IMR-90 (cell line): ENCODE measurements around the gene CAPN5. TPM values are rescaled to one million over a fixed set of nuclear protein-coding genes. Genes with fewer than 3 reads are reported as not detected.

Experiments
- ATAC-seq: fragments of 200-7000 bp; cut with Tn5 transposase; 2 replicates; pipeline ENCODE4 v1.9.1; 2020; ENCODE audit warnings: low read depth, mild to moderate bottlenecking, moderate library complexity
- BruUV-seq: library from RNA; stranded (reverse); fragments of 400-500 nt; replicated peaks from 2 replicates; lab custom pipeline; 2021; lab: Mats Ljungman, UMichigan
- CTCF ChIA-PET: fragments of 300-600 bp; formaldehyde crosslinking; extraction: SDS; loops from one replicate; lab custom pipeline; 2021; ENCODE audit warnings: antibody characterized with exemption; lab: Yijun Ruan, JAX
- POLR2A ChIA-PET: fragments of 300-600 bp; sonication (Branson Sonifier 250); formaldehyde crosslinking; loops from one replicate; lab custom pipeline; 2022; ENCODE audit warnings: antibody characterized with exemption; ENCODE audit not compliant: unreplicated experiment; lab: Charles Lee
- DNase-seq: peaks from one replicate; pipeline ENCODE4 v3.0.0; 2013
- H2AFZ ChIP-seq: replicated peaks from 2 replicates; pipeline ENCODE3; 2013; ENCODE audit warnings: low read length, mild to moderate bottlenecking; ENCODE audit not compliant: poor library complexity
- H2AK5ac ChIP-seq: 2 replicates; pipeline ENCODE4 v1.6.1; 2013; ENCODE audit warnings: low read depth, low read length, inconsistent platforms
- H2AK9ac ChIP-seq: replicated peaks from 2 replicates; pipeline ENCODE3; 2013; ENCODE audit warnings: mild to moderate bottlenecking, low read depth, low read length, moderate library complexity; ENCODE audit not compliant: poor library complexity
- H2BK120ac ChIP-seq: 2 replicates; pipeline ENCODE4 v1.6.1; 2013; ENCODE audit warnings: low read depth, low read length, inconsistent platforms
- H2BK15ac ChIP-seq: 3 replicates; pipeline ENCODE4 v1.6.1; 2013; ENCODE audit warnings: low read depth, low read length, inconsistent platforms
- H2BK20ac ChIP-seq: 2 replicates; pipeline ENCODE4 v1.6.1; 2013; ENCODE audit warnings: low read depth, mild to moderate bottlenecking, inconsistent platforms, low read length, moderate library complexity
- H2BK5ac ChIP-seq: 2 replicates; pipeline ENCODE4 v1.6.1; 2013; ENCODE audit warnings: mild to moderate bottlenecking, low read depth, low read length, inconsistent platforms; ENCODE audit not compliant: poor library complexity, severe bottlenecking
- H3K14ac ChIP-seq: replicated peaks from 2 replicates; pipeline ENCODE4 v1.6.1; 2013; ENCODE audit warnings: low read depth, low read length, inconsistent platforms
- H3K18ac ChIP-seq: 2 replicates; pipeline ENCODE4 v1.6.1; 2013; ENCODE audit warnings: low read depth, low read length, control low read depth
- H3K23ac ChIP-seq: 2 replicates; pipeline ENCODE4 v1.6.1; 2013; ENCODE audit warnings: low read depth, low read length, inconsistent platforms
- H3K27ac ChIP-seq: 2 replicates; pipeline ENCODE4 v1.5.1; 2013; ENCODE audit warnings: mild to moderate bottlenecking, control low read depth, low read length; ENCODE audit not compliant: insufficient read depth
- H3K27me3 ChIP-seq: 2 replicates; pipeline ENCODE4 v1.6.1; 2013; ENCODE audit warnings: low read length; ENCODE audit not compliant: control insufficient read depth, insufficient read depth
- H3K36me3 ChIP-seq: 2 replicates; pipeline ENCODE4 v1.6.1; 2013; ENCODE audit warnings: low read length, mixed read lengths; ENCODE audit not compliant: control insufficient read depth, insufficient read depth
- H3K4ac ChIP-seq: 2 replicates; pipeline ENCODE4 v1.6.1; 2013; ENCODE audit warnings: low read depth, low read length, inconsistent platforms
- H3K4me1 ChIP-seq: 2 replicates; pipeline ENCODE4 v1.6.1; 2013; ENCODE audit warnings: low read length, mixed read lengths; ENCODE audit not compliant: control insufficient read depth, insufficient read depth
- H3K4me2 ChIP-seq: 2 replicates; pipeline ENCODE4 v1.6.1; 2013; ENCODE audit warnings: low read depth, mild to moderate bottlenecking, control low read depth, low read length, moderate library complexity
- H3K4me3 ChIP-seq: 2 replicates; pipeline ENCODE4 v1.5.1; 2013; ENCODE audit warnings: low read depth, mild to moderate bottlenecking, control low read depth, low read length, moderate library complexity; ENCODE audit not compliant: insufficient read depth
- H3K56ac ChIP-seq: 2 replicates; pipeline ENCODE4 v1.6.1; 2013; ENCODE audit warnings: low read length, inconsistent platforms; ENCODE audit not compliant: insufficient read depth; ENCODE audit errors: extremely low read depth
- H3K79me1 ChIP-seq, 2 experiments: 2 replicates each; pipeline ENCODE4 v1.6.1; 2013; ENCODE audit warnings: low read length in 2 of 2, inconsistent platforms in 1 of 2, low read depth in 1 of 2
- H3K9ac ChIP-seq: 2 replicates; pipeline ENCODE4 v1.6.1; 2013; ENCODE audit warnings: low read depth, low read length, control low read depth
- H3K9me1 ChIP-seq: 2 replicates; pipeline ENCODE4 v1.6.1; 2013; ENCODE audit warnings: low read length, inconsistent platforms; ENCODE audit not compliant: insufficient read depth
- H3K9me3 ChIP-seq: 2 replicates; pipeline ENCODE4 v1.6.1; 2013; ENCODE audit warnings: low read length; ENCODE audit not compliant: control insufficient read depth, insufficient read depth
- H4K20me1 ChIP-seq: 2 replicates; pipeline ENCODE4 v1.6.1; 2013; ENCODE audit warnings: low read length, inconsistent platforms; ENCODE audit not compliant: insufficient read depth
- H4K5ac ChIP-seq: 2 replicates; pipeline ENCODE4 v1.6.1; 2013; ENCODE audit warnings: mild to moderate bottlenecking, low read depth, low read length, control low read depth
- H4K8ac ChIP-seq, 2 experiments: 2 replicates each; pipeline ENCODE4 v1.6.1; 2013; ENCODE audit warnings: low read depth in 2 of 2, low read length in 2 of 2, control low read depth in 1 of 2, inconsistent platforms in 1 of 2
- H4K91ac ChIP-seq: 2 replicates; pipeline ENCODE4 v1.6.1; 2013; ENCODE audit warnings: low read depth, low read length, inconsistent platforms; ENCODE audit not compliant: insufficient read depth
- BHLHE40 ChIP-seq: fragments of 150-350 bp; IDR thresholded peaks from 2 replicates; pipeline ENCODE4 v1.6.1; 2016; ENCODE audit warnings: mild to moderate bottlenecking, low read depth, low read length
- CEBPB ChIP-seq: IDR thresholded peaks from 2 replicates; pipeline ENCODE4 v1.6.1; 2012; ENCODE audit warnings: low read depth, low read length, improper control_type of control experiment
- CHD1 ChIP-seq: IDR thresholded peaks from 2 replicates; pipeline ENCODE4 v1.6.1; 2012; ENCODE audit warnings: low read depth, low read length, improper control_type of control experiment
- FOS ChIP-seq: fragments of 150-350 bp; IDR thresholded peaks from 2 replicates; pipeline ENCODE4 v1.6.1; 2016; ENCODE audit warnings: low read depth, low read length
- MAFK ChIP-seq: IDR thresholded peaks from 2 replicates; pipeline ENCODE4 v1.6.1; 2012; ENCODE audit warnings: low read depth, low read length, improper control_type of control experiment
- MAZ ChIP-seq: IDR thresholded peaks from 2 replicates; pipeline ENCODE4 v1.6.1; 2012; ENCODE audit warnings: low read depth, mild to moderate bottlenecking, low read length, improper control_type of control experiment, moderate library complexity, borderline replicate concordance
- MXI1 ChIP-seq: IDR thresholded peaks from 2 replicates; pipeline ENCODE4 v1.6.1; 2012; ENCODE audit warnings: low read depth, mild to moderate bottlenecking, low read length, moderate library complexity, borderline replicate concordance
- NFE2L2 ChIP-seq: fragments of 150-350 bp; IDR thresholded peaks from 2 replicates; pipeline ENCODE4 v1.6.1; 2016; ENCODE audit warnings: low read depth, mild to moderate bottlenecking, low read length
- POLR2A ChIP-seq: IDR thresholded peaks from 2 replicates; pipeline ENCODE4 v1.6.1; 2012; ENCODE audit warnings: mild to moderate bottlenecking, low read depth, low read length
- RAD21 ChIP-seq: IDR thresholded peaks from 2 replicates; pipeline ENCODE4 v1.6.1; 2012; ENCODE audit warnings: low read length, improper control_type of control experiment
- RCOR1 ChIP-seq: IDR thresholded peaks from 2 replicates; pipeline ENCODE4 v1.6.1; 2012; ENCODE audit warnings: mild to moderate bottlenecking, low read length, improper control_type of control experiment; ENCODE audit not compliant: insufficient replicate concordance
- RFX5 ChIP-seq: IDR thresholded peaks from 2 replicates; pipeline ENCODE4 v1.8.0; 2012; ENCODE audit warnings: low read depth, mild to moderate bottlenecking, low read length, moderate library complexity
- SMC3 ChIP-seq: fragments of 150-350 bp; IDR thresholded peaks from 2 replicates; pipeline ENCODE4 v1.6.1; 2016; ENCODE audit warnings: low read depth, mild to moderate bottlenecking, antibody characterized with exemption, low read length, moderate library complexity
- WGBS, 2 experiments: methylation state at CpG; one replicate each; pipeline versions ENCODE4 v1.1.5 to v1.1.7; 2013; ENCODE audit warnings: missing lambda C conversion rate in 2 of 2; ENCODE audit not compliant: insufficient read length in 1 of 2; ENCODE audit errors: extremely low coverage in 2 of 2; 5-methylcytosine and 5-hydroxymethylcytosine counted together
- dilution Hi-C: fragments of 300-500 bp; cut with HindIII; formaldehyde crosslinking; loops from one replicate; pipeline ENCODE4 v1.14.3; 2018; ENCODE audit warnings: low sequenced_read_pairs; ENCODE audit not compliant: unreplicated experiment
- in situ Hi-C: fragments of 300-500 bp; cut with MboI; formaldehyde crosslinking; loops from 3 replicates; pipeline ENCODE4 v1.14.3; 2019; ENCODE audit warnings: low sequenced_read_pairs, inconsistent platforms, mixed read lengths
- intact Hi-C: fragments of 100-400 bp; cut with micrococcal nuclease; formaldehyde crosslinking; loops from 2 replicates; pipeline ENCODE4 v1.10.0; 2022
- polyA plus RNA-seq, 3 experiments: library from polyadenylated mRNA; depleted of rRNA; stranded (reverse); fragments of >200 nt; gene quantifications; 2 replicates each; pipeline ENCODE4 v1.2.3, GENCODE V29; 2012; ENCODE audit warnings: low replicate concordance in 1 of 3
- total RNA-seq: library from RNA; depleted of rRNA; stranded (reverse); fragments of >200 nt; gene quantifications from 2 replicates; pipeline ENCODE4 v1.2.3, GENCODE V29; 2012
- TF ChIP-seq, protein P1 (sequence below): fragments of 150-350 bp; IDR thresholded peaks from 2 replicates; pipeline ENCODE4 v1.6.1; 2017; ENCODE audit warnings: mild to moderate bottlenecking, antibody characterized with exemption, low read length, low read depth
- TF ChIP-seq, protein P2 (sequence below): fragments of 150-350 bp; IDR thresholded peaks from 2 replicates; pipeline ENCODE4 v1.6.1; 2016; ENCODE audit warnings: low read depth, mild to moderate bottlenecking, low read length, moderate library complexity, borderline replicate concordance
- TF ChIP-seq, protein P3 (sequence below): conservative IDR thresholded peaks from 2 replicates; pipeline ENCODE4 v1.5.1; 2012; ENCODE audit warnings: mild to moderate bottlenecking, low read depth, low read length, improper control_type of control experiment

CAPN5 gene
- total and polyA plus RNA-seq, 2 of the 4 experiments (the other 2 are of a cell fraction) = 8.1 to 24.0 TPM

DNA sequence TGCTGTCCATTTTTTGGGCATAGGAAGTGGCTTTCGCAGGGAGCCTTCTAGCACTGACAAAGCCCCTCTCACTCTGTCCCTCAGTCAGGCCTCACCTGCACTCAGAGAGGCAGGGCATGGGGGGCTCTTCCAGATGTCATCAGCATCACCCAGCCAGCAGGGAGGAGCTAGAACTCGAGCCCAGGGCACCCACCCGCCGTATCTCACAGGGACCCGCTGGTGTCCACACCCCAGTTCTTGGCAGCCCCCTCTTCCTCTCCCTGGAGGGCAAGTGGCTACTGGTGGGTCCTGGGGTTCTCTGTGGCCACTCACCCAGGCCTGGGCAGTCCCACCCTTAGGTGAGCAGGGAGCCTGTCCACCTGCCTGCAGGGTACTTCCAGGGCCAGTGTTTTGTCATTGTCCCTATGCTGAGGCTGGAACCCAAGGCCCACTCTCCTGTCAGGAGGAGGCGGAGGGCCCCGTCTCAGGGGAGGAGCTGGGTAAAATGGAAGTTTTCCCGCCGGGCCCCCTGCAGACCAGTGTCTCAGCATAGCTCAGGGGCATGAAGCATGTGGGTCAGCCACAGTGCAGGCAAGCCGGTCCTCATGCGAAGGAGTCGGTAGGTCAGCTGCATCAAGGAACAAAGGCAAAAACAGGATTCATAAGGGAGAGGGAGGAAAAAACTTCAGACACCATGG lies 83.1 kb downstream of the CAPN5 start:
- no peak overlapping the region for H3K14ac ChIP-seq
- H3K56ac ChIP-seq = no peak overlapping the region
- H4K91ac ChIP-seq = no peak overlapping the region
- 69% methylated on average over 6 of the region's 12 CpGs; no CpG with 5 or more reads in 1 of the 2 experiments for WGBS, 2 experiments
- no peak overlapping the region for H2BK120ac ChIP-seq
- H3K4ac ChIP-seq = no peak overlapping the region
- no peak overlapping the region for H4K8ac ChIP-seq
- H2AFZ ChIP-seq = no peak overlapping the region
- H4K20me1 ChIP-seq = no peaks in the 10 kb centered on the region
- H3K4me3 ChIP-seq = no peak overlapping the region
- dilution Hi-C loops = no loop called here
- no peak overlapping the region for H2BK15ac ChIP-seq
- no peak overlapping the region for H3K27ac ChIP-seq
- no peak overlapping the region for H3K9ac ChIP-seq
- ATAC-seq (no peak), DNase-seq (no peak)
- no peak overlapping the region for H2AK9ac ChIP-seq
- no peak overlapping the region for H3K18ac ChIP-seq
- no peak overlapping the region for H3K4me2 ChIP-seq
- no peak overlapping the region for H2BK5ac ChIP-seq
- H3K9me3 ChIP-seq = no peaks in the 10 kb centered on the region
- in situ Hi-C loops = no loop called here
- H3K9me1 ChIP-seq = no peaks in the 10 kb centered on the region; the same call in 1 of the 2 replicates
- no peak overlapping the region for H4K5ac ChIP-seq
- TF ChIP-seq BHLHE40 = no peak
- no peak for TF ChIP-seq FOS
- TF ChIP-seq CHD1 = no peak
- TF ChIP-seq NFE2L2 = no peak
- no peak for TF ChIP-seq POLR2A
- TF ChIP-seq CEBPB = no peak
- no peak for TF ChIP-seq RCOR1
- no peak for TF ChIP-seq RFX5
- TF ChIP-seq SMC3 = no peak
- TF ChIP-seq, protein P1, sequence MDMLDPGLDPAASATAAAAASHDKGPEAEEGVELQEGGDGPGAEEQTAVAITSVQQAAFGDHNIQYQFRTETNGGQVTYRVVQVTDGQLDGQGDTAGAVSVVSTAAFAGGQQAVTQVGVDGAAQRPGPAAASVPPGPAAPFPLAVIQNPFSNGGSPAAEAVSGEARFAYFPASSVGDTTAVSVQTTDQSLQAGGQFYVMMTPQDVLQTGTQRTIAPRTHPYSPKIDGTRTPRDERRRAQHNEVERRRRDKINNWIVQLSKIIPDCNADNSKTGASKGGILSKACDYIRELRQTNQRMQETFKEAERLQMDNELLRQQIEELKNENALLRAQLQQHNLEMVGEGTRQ = no peak
- TF ChIP-seq MXI1 = no peak
- TF ChIP-seq MAZ = no peak
- TF ChIP-seq MAFK = no peak
- TF ChIP-seq, protein P2, sequence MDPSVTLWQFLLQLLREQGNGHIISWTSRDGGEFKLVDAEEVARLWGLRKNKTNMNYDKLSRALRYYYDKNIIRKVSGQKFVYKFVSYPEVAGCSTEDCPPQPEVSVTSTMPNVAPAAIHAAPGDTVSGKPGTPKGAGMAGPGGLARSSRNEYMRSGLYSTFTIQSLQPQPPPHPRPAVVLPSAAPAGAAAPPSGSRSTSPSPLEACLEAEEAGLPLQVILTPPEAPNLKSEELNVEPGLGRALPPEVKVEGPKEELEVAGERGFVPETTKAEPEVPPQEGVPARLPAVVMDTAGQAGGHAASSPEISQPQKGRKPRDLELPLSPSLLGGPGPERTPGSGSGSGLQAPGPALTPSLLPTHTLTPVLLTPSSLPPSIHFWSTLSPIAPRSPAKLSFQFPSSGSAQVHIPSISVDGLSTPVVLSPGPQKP = no peak
- TF ChIP-seq, protein P3, sequence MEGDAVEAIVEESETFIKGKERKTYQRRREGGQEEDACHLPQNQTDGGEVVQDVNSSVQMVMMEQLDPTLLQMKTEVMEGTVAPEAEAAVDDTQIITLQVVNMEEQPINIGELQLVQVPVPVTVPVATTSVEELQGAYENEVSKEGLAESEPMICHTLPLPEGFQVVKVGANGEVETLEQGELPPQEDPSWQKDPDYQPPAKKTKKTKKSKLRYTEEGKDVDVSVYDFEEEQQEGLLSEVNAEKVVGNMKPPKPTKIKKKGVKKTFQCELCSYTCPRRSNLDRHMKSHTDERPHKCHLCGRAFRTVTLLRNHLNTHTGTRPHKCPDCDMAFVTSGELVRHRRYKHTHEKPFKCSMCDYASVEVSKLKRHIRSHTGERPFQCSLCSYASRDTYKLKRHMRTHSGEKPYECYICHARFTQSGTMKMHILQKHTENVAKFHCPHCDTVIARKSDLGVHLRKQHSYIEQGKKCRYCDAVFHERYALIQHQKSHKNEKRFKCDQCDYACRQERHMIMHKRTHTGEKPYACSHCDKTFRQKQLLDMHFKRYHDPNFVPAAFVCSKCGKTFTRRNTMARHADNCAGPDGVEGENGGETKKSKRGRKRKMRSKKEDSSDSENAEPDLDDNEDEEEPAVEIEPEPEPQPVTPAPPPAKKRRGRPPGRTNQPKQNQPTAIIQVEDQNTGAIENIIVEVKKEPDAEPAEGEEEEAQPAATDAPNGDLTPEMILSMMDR = no peak
- no peak for TF ChIP-seq RAD21
- H3K23ac ChIP-seq = no peak overlapping the region
- H3K27me3 ChIP-seq = peaks cover 65% of the 10 kb centered on the region
- H3K79me1 ChIP-seq = no peaks in the 10 kb centered on the region
- H3K4me1 ChIP-seq = no peaks in the 10 kb centered on the region
- no TSS peak for BruUV-seq
- H3K36me3 ChIP-seq = no peaks in the 10 kb centered on the region
- CTCF ChIA-PET = no interaction called here
- no peak overlapping the region for H2AK5ac ChIP-seq
- intact Hi-C loops = no loop called here
- POLR2A ChIA-PET = no interaction called here
- no peak overlapping the region for H2BK20ac ChIP-seq
